AG04449 (cell line): ENCODE results near the gene FPR3.
"Not testable (repeated sequence)": the region's sequence is repeated elsewhere in the genome, so short reads cannot be mapped to it uniquely, and the experiment has no call there.

Experiments used
- CTCF ChIA-PET: fragments of 350-600 bp; formaldehyde crosslinking; extraction: SDS; loops from one replicate; lab custom pipeline; 2021; ENCODE audit warnings: antibody characterized with exemption; lab: Yijun Ruan, JAX
- POLR2A ChIA-PET: fragments of 400-600, 350-600 bp; formaldehyde crosslinking; extraction: SDS; loops from one replicate; lab custom pipeline; 2020; ENCODE audit warnings: antibody characterized with exemption, inconsistent platforms; lab: Yijun Ruan, JAX
- DNase-seq: peaks from one replicate; pipeline ENCODE4 v3.0.0-alpha.2; 2010; ENCODE audit warnings: low read depth, low spot score
- H3K4me3 ChIP-seq: 2 replicates; pipeline ENCODE4 v1.5.1; 2011; ENCODE audit warnings: low read depth, mild to moderate bottlenecking, control low read depth, low read length
- CTCF ChIP-seq: IDR thresholded peaks from one replicate; pipeline ENCODE4 v1.5.1; 2011; ENCODE audit warnings: mild to moderate bottlenecking, moderate library complexity, low read length, control low read depth, inconsistent platforms; ENCODE audit not compliant: insufficient read depth; ENCODE audit errors: missing control alignments

FPR3 gene

GRCh38 chr19:51802775-51803174, 7.8 kb downstream of the FPR3 start:
- ChIA-PET POLR2A (no interaction called here), CTCF (no interaction called here)

GRCh38 chr19:51803519-51803918, 8.6 kb downstream of the FPR3 start:
- CTCF ChIA-PET = interaction anchor here (1.0 kb wide), 1 partner anchor 26 kb away, joined by 4 read pairs; no protein-coding TSS in a partner anchor
- no peak overlapping the region for H3K4me3 ChIP-seq
- no peak for TF ChIP-seq CTCF
- DNase-seq = no peak
- POLR2A ChIA-PET = no interaction called here

More at GRCh38 chr19:51802775-51803174, 7.8 kb downstream of the FPR3 start:
- no peak for DNase-seq
- no peak for TF ChIP-seq CTCF
- no peak overlapping the region for H3K4me3 ChIP-seq

GRCh38 chr19:51803967-51804366, 9.0 kb downstream of the FPR3 start:
- no peak for DNase-seq
- CTCF ChIA-PET = interaction anchor here (1.0 kb wide), 1 partner anchor 26 kb away, joined by 4 read pairs; no protein-coding TSS in a partner anchor
- TF ChIP-seq CTCF = no peak
- H3K4me3 ChIP-seq = no peak overlapping the region
- POLR2A ChIA-PET = no interaction called here

GRCh38 chr19:51804789-51805188, 9.8 kb downstream of the FPR3 start:
- H3K4me3 ChIP-seq, POLR2A ChIA-PET, DNase-seq: not testable (repeated sequence)
- CTCF ChIA-PET = interaction anchor here (1.0 kb wide), 1 partner anchor 27 kb away, joined by 3 read pairs; no protein-coding TSS in a partner anchor

- H3K4me3 ChIP-seq, DNase-seq, POLR2A ChIA-PET: not testable (repeated sequence)
- CTCF ChIA-PET = interaction anchor here (1.0 kb wide), 1 partner anchor 28 kb away, joined by 3 read pairs; no protein-coding TSS in a partner anchor
These were observed 10.4 kb downstream of the FPR3 start for GRCh38 chr19:51805396-51805795.

- DNase-seq, CTCF ChIA-PET, POLR2A ChIA-PET, H3K4me3 ChIP-seq: not testable (repeated sequence)
These were observed 11.6 kb downstream of the FPR3 start for GRCh38 chr19:51806571-51806970.

- no peak overlapping the region for H3K4me3 ChIP-seq
- POLR2A ChIA-PET = no interaction called here
- no peak for DNase-seq
- CTCF ChIA-PET = no interaction called here
- no peak for TF ChIP-seq CTCF
These were observed 12.2 kb downstream of the FPR3 start for GRCh38 chr19:51807111-51807701.

GRCh38 chr19:51807925-51808324, 13.0 kb downstream of the FPR3 start:
- ChIA-PET POLR2A (no interaction called here), CTCF (interaction anchor here (0.6 to 2.2 kb wide), 4 partner anchors 10 to 151 kb away, joined by 3 to 10 read pairs (median 4); no protein-coding TSS in a partner anchor)
- no peak for TF ChIP-seq CTCF
- no peak overlapping the region for H3K4me3 ChIP-seq
- no peak for DNase-seq
